NOMO-1 (cell line): ENCODE measurements around the gene POC1B.
A peak's percentile ranks its signal among the peaks of the same experiment; 100 is the strongest.

Source experiments
- DNase-seq, 2 experiments: peaks; one replicate each; lab custom pipeline; 2025; ENCODE audit not compliant: unreplicated experiment in 2 of 2; lab: John Stamatoyannopoulos, UW

The POC1B gene

GRCh38 chr12:89539426-89540223, 13.8 kb upstream of the POC1B start:
- peak; percentile 49 to 61 for DNase-seq

- DNase-seq = no peak
These were observed 13.1 kb upstream of the POC1B start for GRCh38 chr12:89538897-89539296.

GRCh38 chr12:89537389-89537788, 11.5 kb upstream of the POC1B start:
- DNase-seq = no peak

- DNase-seq = peak; percentile 24 to 78
These were observed 3.9 kb upstream of the POC1B start for GRCh38 chr12:89529738-89530137.

- DNase-seq = no peak
These were observed 2.6 kb upstream of the POC1B start for GRCh38 chr12:89528434-89528833.

GRCh38 chr12:89525305-89525823, 483 bp downstream of the POC1B start:
- DNase-seq = no peak

GRCh38 chr12:89524541-89525304, 1.1 kb downstream of the POC1B start, which contains the start of gene GALNT4:
Gene GALNT4, minus strand, starts transcription at chr12:89524796. Its CDS starts 247 bp downstream, at chr12:89524549.
- peak; percentile 82 to 92 for DNase-seq

- DNase-seq = no peak
These were observed 1.9 kb downstream of the POC1B start for GRCh38 chr12:89523843-89524540.

- no peak for DNase-seq
These were observed 2.5 kb downstream of the POC1B start for GRCh38 chr12:89523393-89523792.

- no peak for DNase-seq
These were observed 4.3 kb downstream of the POC1B start for GRCh38 chr12:89521364-89522223.

- DNase-seq = no peak
These were observed 8.1 kb downstream of the POC1B start for GRCh38 chr12:89517720-89518119.

GRCh38 chr12:89516633-89517032, 9.2 kb downstream of the POC1B start:
- no peak for DNase-seq

- DNase-seq = peak; percentile 9 to 57
These were observed 11.1 kb downstream of the POC1B start for GRCh38 chr12:89514751-89515150.

- DNase-seq = no peak
These were observed 12.3 kb downstream of the POC1B start for GRCh38 chr12:89513544-89513943.

GRCh38 chr12:89507015-89507824, 18.6 kb downstream of the POC1B start:
- no peak for DNase-seq

- no peak for DNase-seq
These were observed 19.8 kb downstream of the POC1B start for GRCh38 chr12:89506050-89506449.

- no peak for DNase-seq
These were observed 21.1 kb downstream of the POC1B start for GRCh38 chr12:89504560-89505346.

GRCh38 chr12:89501793-89502192, 24.1 kb downstream of the POC1B start:
- no peak for DNase-seq

- DNase-seq = no peak
These were observed 26.0 kb downstream of the POC1B start for GRCh38 chr12:89499857-89500256.
